Parathyroid adenoma (tissue), 2 donors: ENCODE data around the gene NMNAT2.

ENCODE experiments used
- H2AFZ ChIP-seq: fragments of 300-600 bp; sonication (generic); one replicate; pipeline ENCODE4 v1.7.0; 2017; ENCODE audit warnings: antibody characterized with exemption, mild to moderate bottlenecking
- H3K27ac ChIP-seq: fragments of 300-600 bp; sonication (generic); one replicate; pipeline ENCODE4 v1.7.0; 2017
- H3K27me3 ChIP-seq: fragments of 300-600 bp; sonication (generic); one replicate; pipeline ENCODE4 v1.7.0; 2017; ENCODE audit warnings: low read length; ENCODE audit not compliant: control insufficient read depth, insufficient read depth
- H3K36me3 ChIP-seq: fragments of 300-600 bp; sonication (generic); one replicate; pipeline ENCODE4 v1.7.0; 2017; ENCODE audit warnings: low read length; ENCODE audit not compliant: control insufficient read depth, insufficient read depth
- H3K4me1 ChIP-seq: fragments of 300-600 bp; sonication (generic); one replicate; pipeline ENCODE4 v1.7.0; 2017; ENCODE audit warnings: control low read depth
- H3K4me2 ChIP-seq: fragments of 300-600 bp; sonication (generic); one replicate; pipeline ENCODE4 v1.7.0; 2017; ENCODE audit warnings: low read length
- H3K4me3 ChIP-seq: fragments of 300-600 bp; sonication (generic); one replicate; pipeline ENCODE4 v1.7.0; 2017; ENCODE audit warnings: low read depth, low read length
- H3K79me2 ChIP-seq: fragments of 300-600 bp; sonication (generic); one replicate; pipeline ENCODE4 v1.7.0; 2017; ENCODE audit warnings: control low read depth
- H3K9ac ChIP-seq: fragments of 300-600 bp; sonication (generic); one replicate; pipeline ENCODE4 v1.7.0; 2017; ENCODE audit warnings: mild to moderate bottlenecking
- H3K9me3 ChIP-seq: fragments of 300-600 bp; sonication (generic); one replicate; pipeline ENCODE4 v1.7.0; 2017; ENCODE audit warnings: low read length; ENCODE audit not compliant: control insufficient read depth
- TF ChIP-seq, protein P1 (sequence below): fragments of 300-600 bp; sonication (generic); IDR thresholded peaks from one replicate; pipeline ENCODE4 v1.7.0; 2017; ENCODE audit warnings: antibody characterized with exemption, mild to moderate bottlenecking
- donor health status: primary hyperparathyroidism.

Gene NMNAT2

GRCh38 chr1:183291216-183291762 is 126.9 kb downstream of the NMNAT2 start:
- H3K4me3 ChIP-seq = no peak overlapping the region
- H3K9me3 ChIP-seq = no peaks in the 10 kb centered on the region
- H2AFZ ChIP-seq = no peak overlapping the region
- no peak overlapping the region for H3K4me2 ChIP-seq
- no peak overlapping the region for H3K27ac ChIP-seq
- TF ChIP-seq, protein P1, sequence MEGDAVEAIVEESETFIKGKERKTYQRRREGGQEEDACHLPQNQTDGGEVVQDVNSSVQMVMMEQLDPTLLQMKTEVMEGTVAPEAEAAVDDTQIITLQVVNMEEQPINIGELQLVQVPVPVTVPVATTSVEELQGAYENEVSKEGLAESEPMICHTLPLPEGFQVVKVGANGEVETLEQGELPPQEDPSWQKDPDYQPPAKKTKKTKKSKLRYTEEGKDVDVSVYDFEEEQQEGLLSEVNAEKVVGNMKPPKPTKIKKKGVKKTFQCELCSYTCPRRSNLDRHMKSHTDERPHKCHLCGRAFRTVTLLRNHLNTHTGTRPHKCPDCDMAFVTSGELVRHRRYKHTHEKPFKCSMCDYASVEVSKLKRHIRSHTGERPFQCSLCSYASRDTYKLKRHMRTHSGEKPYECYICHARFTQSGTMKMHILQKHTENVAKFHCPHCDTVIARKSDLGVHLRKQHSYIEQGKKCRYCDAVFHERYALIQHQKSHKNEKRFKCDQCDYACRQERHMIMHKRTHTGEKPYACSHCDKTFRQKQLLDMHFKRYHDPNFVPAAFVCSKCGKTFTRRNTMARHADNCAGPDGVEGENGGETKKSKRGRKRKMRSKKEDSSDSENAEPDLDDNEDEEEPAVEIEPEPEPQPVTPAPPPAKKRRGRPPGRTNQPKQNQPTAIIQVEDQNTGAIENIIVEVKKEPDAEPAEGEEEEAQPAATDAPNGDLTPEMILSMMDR = no peak
- H3K9ac ChIP-seq = no peak overlapping the region
- no peaks in the 10 kb centered on the region for H3K4me1 ChIP-seq
- no peaks in the 10 kb centered on the region for H3K27me3 ChIP-seq
- H3K36me3 ChIP-seq = no peaks in the 10 kb centered on the region
- H3K79me2 ChIP-seq = no peaks in the 10 kb centered on the region

GRCh38 chr1:183290628-183291027 is 127.6 kb downstream of the NMNAT2 start:
- Histone ChIP-seq H3K4me1 (no peaks in the 10 kb centered on the region), H3K79me2 (no peaks in the 10 kb centered on the region), H3K9ac (no peak overlapping the region), H3K27ac (no peak overlapping the region), H3K4me3 (no peak overlapping the region), H2AFZ (no peak overlapping the region), H3K27me3 (no peaks in the 10 kb centered on the region), H3K36me3 (no peaks in the 10 kb centered on the region), H3K9me3 (no peaks in the 10 kb centered on the region), H3K4me2 (no peak overlapping the region)
- TF ChIP-seq, protein P1 = no peak

- Histone ChIP-seq H3K9ac (no peak overlapping the region), H3K27me3 (no peaks in the 10 kb centered on the region), H3K36me3 (no peaks in the 10 kb centered on the region), H2AFZ (no peak overlapping the region), H3K9me3 (no peaks in the 10 kb centered on the region), H3K79me2 (no peaks in the 10 kb centered on the region), H3K4me3 (no peak overlapping the region), H3K4me2 (no peak overlapping the region), H3K27ac (no peak overlapping the region), H3K4me1 (no peaks in the 10 kb centered on the region)
- TF ChIP-seq, protein P1 = no peak
Measured at GRCh38 chr1:183289051-183289496, 129.1 kb downstream of the NMNAT2 start.

- no peak overlapping the region for H3K27ac ChIP-seq
- no peaks in the 10 kb centered on the region for H3K9me3 ChIP-seq
- H3K36me3 ChIP-seq = no peaks in the 10 kb centered on the region
- H3K79me2 ChIP-seq = no peaks in the 10 kb centered on the region
- TF ChIP-seq, protein P1 = no peak
- H3K4me1 ChIP-seq = no peaks in the 10 kb centered on the region
- no peaks in the 10 kb centered on the region for H3K27me3 ChIP-seq
- H2AFZ ChIP-seq = no peak overlapping the region
- H3K4me2 ChIP-seq = no peak overlapping the region
- no peak overlapping the region for H3K9ac ChIP-seq
- no peak overlapping the region for H3K4me3 ChIP-seq
Measured at GRCh38 chr1:183288583-183288982, 129.6 kb downstream of the NMNAT2 start.

GRCh38 chr1:183287191-183287675 is 130.9 kb downstream of the NMNAT2 start:
- no peak overlapping the region for H2AFZ ChIP-seq
- H3K27ac ChIP-seq = no peak overlapping the region

More at GRCh38 chr1:183287191-183287675, 130.9 kb downstream of the NMNAT2 start:
- Histone ChIP-seq H3K36me3 (no peaks in the 10 kb centered on the region), H3K27me3 (no peaks in the 10 kb centered on the region), H3K4me2 (no peak overlapping the region), H3K4me3 (no peak overlapping the region), H3K79me2 (no peaks in the 10 kb centered on the region), H3K4me1 (no peaks in the 10 kb centered on the region), H3K9me3 (no peaks in the 10 kb centered on the region), H3K9ac (no peak overlapping the region)
- TF ChIP-seq, protein P1 = no peak
